ENCODE results near the gene ARHGEF40. TPM values are rescaled to one million over a fixed set of nuclear protein-coding genes. Genes with fewer than 3 reads are reported as not detected.
A peak's percentile ranks its signal among the peaks of the same experiment; 100 is the strongest.
"Not testable (repeated sequence)": the region's sequence is repeated elsewhere in the genome, so short reads cannot be mapped to it uniquely, and the experiment has no call there.

ARHGEF40 gene
- total RNA-seq, 4 donors from 2014 or later, result 10.4 to 15.7 (median 12.9) TPM

DNA sequence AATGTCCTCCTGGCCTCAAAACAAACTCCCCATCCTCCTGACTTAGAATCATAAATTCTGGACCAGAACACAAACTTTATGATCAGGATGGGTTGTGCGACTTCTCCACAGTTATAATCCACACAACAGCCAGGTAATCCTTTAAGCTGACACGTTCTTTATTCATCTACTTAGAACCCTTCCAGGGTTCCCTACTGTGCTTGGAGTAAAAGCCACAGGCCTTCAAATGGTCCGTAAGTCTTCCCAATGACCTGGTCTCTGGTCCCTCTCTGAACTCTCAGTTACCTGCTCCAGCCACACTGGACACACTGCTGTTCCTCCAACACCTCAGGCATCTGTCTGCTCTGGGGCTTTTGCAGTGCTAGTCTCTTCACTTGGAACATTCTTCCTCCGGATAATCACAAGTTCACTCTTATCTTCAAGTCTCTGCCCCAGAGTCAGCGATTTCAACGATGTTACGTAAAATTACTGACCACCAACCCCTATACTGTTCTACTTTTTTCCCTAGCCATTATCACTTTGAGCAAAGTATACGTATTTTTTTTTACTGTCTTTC is 29.7 kb upstream of the ARHGEF40 start:
- in situ Hi-C loops (cut with MboI; ENCODE audit: low sequenced_read_pairs in 4 of 4), result loop anchor here in 1 of 4 donors (25.0 kb wide), 1 partner anchor 578 kb away; the partner anchor contains the start of genes APEX1, OSGEP, PIP4P1 and PNP
- TF ChIP-seq, protein P1, sequence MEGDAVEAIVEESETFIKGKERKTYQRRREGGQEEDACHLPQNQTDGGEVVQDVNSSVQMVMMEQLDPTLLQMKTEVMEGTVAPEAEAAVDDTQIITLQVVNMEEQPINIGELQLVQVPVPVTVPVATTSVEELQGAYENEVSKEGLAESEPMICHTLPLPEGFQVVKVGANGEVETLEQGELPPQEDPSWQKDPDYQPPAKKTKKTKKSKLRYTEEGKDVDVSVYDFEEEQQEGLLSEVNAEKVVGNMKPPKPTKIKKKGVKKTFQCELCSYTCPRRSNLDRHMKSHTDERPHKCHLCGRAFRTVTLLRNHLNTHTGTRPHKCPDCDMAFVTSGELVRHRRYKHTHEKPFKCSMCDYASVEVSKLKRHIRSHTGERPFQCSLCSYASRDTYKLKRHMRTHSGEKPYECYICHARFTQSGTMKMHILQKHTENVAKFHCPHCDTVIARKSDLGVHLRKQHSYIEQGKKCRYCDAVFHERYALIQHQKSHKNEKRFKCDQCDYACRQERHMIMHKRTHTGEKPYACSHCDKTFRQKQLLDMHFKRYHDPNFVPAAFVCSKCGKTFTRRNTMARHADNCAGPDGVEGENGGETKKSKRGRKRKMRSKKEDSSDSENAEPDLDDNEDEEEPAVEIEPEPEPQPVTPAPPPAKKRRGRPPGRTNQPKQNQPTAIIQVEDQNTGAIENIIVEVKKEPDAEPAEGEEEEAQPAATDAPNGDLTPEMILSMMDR (IDR thresholded peaks at IDR 0.05 in 4 of 5, conservative IDR thresholded peaks at IDR 0.05 in 1 of 5), result peak in 2 of 5 experiments; percentile 8 to 12
- TF ChIP-seq POLR2A (IDR thresholded peaks at IDR 0.05), result no peak

DNA sequence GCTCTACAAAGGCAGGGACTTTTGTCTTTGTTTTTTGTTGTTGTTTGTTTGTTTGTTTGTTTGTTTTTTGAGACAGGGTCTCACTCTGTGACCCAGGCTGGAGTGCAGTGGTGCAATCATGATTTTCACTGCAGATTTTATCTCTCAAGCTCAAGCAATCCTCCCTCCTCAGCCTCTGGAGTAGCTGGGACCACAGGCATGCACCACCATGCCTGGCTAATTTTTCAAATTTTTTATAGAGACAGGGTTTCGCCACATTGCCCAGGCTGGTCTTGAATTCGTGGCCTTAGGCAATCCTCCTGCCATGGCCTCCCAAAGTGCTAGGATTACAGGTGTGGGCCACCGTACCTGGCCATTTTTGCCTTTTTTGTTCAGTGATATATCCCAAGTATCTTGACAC is 29.2 kb upstream of the ARHGEF40 start:
- H3K27ac ChIP-seq, result peak overlapping the region; percentile 78 to 85 (median 83)
- H3K4me3 ChIP-seq, DNase-seq, H3K27me3 ChIP-seq, H3K36me3 ChIP-seq, H3K9me3 ChIP-seq, ATAC-seq: not testable (repeated sequence)
- intact Hi-C loops (cut with DNase I; ENCODE audit: low total_unique reads), result loop anchor here (1.0 to 10.0 kb wide), 3 partner anchors 27 to 426 kb away; partner anchors contain the start of gene RNASE4
- in situ Hi-C loops (cut with MboI; ENCODE audit: low sequenced_read_pairs in 4 of 4), result loop anchor here in 1 of 4 donors (25.0 kb wide), 1 partner anchor 579 kb away; the partner anchor contains the start of genes APEX1, OSGEP, PIP4P1 and PNP
- H3K4me1 ChIP-seq, result peaks cover 62 to 75% of the 10 kb centered on the region in 2 donors

More for the DNA sequence above, 29.7 kb upstream of the ARHGEF40 start:
- Histone ChIP-seq H3K27me3 (no peaks in the 10 kb centered on the region), H3K9me3 (no peaks in the 10 kb centered on the region), H3K27ac (peak overlapping the region; percentile 83 to 91 (median 86)), H3K4me3 (no peak overlapping the region), H3K36me3 (no peaks in the 10 kb centered on the region), H3K4me1 (peaks cover 62 to 75% of the 10 kb centered on the region in 2 donors)
- DNase-seq (no peak), ATAC-seq (no peak)
- intact Hi-C loops (cut with DNase I; ENCODE audit: low total_unique reads), result loop anchor here (1.0 to 10.0 kb wide), 3 partner anchors 26 to 426 kb away; partner anchors contain the start of gene RNASE4

DNA sequence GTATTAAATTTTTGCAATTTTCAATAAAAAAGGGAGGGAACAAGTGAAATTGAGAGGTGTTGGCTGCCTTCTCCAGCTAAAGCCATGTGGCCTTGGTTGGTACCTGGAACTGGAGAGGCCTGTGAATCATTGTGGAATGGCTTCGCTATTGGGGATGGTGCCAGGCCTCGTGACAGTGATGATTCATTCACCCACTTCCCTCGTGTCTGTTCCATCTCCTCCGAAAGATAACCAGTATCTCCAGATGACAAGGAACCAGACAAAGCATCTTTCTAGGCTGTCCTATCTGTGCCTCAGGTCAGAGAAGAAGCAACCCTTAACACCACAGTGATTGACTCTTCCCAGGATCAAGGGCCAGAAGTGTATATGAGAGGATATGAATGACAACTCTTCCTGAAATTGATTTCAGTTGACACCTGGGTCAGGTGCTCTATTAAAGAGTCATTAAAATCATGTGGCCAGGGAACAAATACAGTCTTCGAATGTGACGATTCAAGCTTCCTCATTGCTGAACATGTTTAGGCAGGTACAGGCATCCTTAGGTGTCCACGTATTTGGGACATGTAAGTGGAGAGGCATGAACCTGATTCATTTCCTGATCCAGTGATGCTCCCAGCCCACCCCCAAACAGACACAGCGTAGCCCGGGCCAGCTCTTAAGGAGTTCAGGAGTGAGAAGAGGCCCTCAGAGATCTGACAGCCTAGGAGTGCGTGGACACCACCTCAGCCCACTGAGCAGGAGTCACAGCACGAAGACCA is 28.2 kb upstream of the ARHGEF40 start, which contains the start of gene RNASE7:
TSS of gene RNASE7 (plus strand) at position 687 of the 758 bp plus-strand sequence. CDS start 631 bp downstream, outside the sequence.
- peak; percentile 35 to 61 for ATAC-seq
- H3K4me3 ChIP-seq, result no peak within 1 kb of the TSS
- in situ Hi-C loops (cut with MboI; ENCODE audit: low sequenced_read_pairs in 4 of 4), result loop anchor here in 1 of 4 donors (25.0 kb wide), 1 partner anchor 580 kb away; the partner anchor contains the start of genes APEX1, OSGEP, PIP4P1 and PNP

DNA sequence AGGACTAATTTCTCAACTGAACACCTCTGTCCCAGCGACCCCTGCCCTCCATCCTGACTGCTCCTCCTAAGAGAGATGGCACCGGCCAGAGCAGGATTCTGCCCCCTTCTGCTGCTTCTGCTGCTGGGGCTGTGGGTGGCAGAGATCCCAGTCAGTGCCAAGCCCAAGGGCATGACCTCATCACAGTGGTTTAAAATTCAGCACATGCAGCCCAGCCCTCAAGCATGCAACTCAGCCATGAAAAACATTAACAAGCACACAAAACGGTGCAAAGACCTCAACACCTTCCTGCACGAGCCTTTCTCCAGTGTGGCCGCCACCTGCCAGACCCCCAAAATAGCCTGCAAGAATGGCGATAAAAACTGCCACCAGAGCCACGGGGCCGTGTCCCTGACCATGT is 27.2 kb upstream of the ARHGEF40 start:
- intact Hi-C loops (cut with DNase I; ENCODE audit: low total_unique reads), result loop anchor here (5.0 to 10.0 kb wide), 2 partner anchors 361 to 428 kb away; partner anchors contain the start of gene RNASE4
- no peak for TF ChIP-seq POLR2A (IDR thresholded peaks at IDR 0.05)
- TF ChIP-seq, protein P1 (IDR thresholded peaks at IDR 0.05 in 4 of 5, conservative IDR thresholded peaks at IDR 0.05 in 1 of 5), result no peak
- no peaks in the 10 kb centered on the region for H3K9me3 ChIP-seq
- no peaks in the 10 kb centered on the region for H3K36me3 ChIP-seq
- in situ Hi-C loops (cut with MboI; ENCODE audit: low sequenced_read_pairs in 4 of 4), result loop anchor here in 1 of 4 donors (25.0 kb wide), 1 partner anchor 581 kb away; the partner anchor contains the start of genes APEX1, OSGEP, PIP4P1 and PNP
- H3K27me3 ChIP-seq, result no peaks in the 10 kb centered on the region
- DNase-seq (no peak), ATAC-seq (no peak)
- no peak overlapping the region for H3K4me3 ChIP-seq
- H3K4me1 ChIP-seq, result peaks cover 65 to 74% of the 10 kb centered on the region in 2 donors
- H3K27ac ChIP-seq, result peak overlapping the region; percentile 70 to 85 (median 80)

More for the DNA sequence above, 28.2 kb upstream of the ARHGEF40 start, which contains the start of gene RNASE7:
- peak within 1 kb of the TSS; percentile 78 to 85 (median 83) for H3K27ac ChIP-seq
- TF ChIP-seq POLR2A (IDR thresholded peaks at IDR 0.05), result peak in 1 of 2 donors; percentile 28
- TF ChIP-seq, protein P1 (IDR thresholded peaks at IDR 0.05 in 4 of 5, conservative IDR thresholded peaks at IDR 0.05 in 1 of 5), result no peak
- H3K9me3 ChIP-seq, result no peaks in the 10 kb centered on the region
- H3K4me1 ChIP-seq, result peaks cover 66 to 74% of the 10 kb centered on the region in 2 donors
- H3K27me3 ChIP-seq, result no peaks in the 10 kb centered on the region
- no peaks in the 10 kb centered on the region for H3K36me3 ChIP-seq
- intact Hi-C loops (cut with DNase I; ENCODE audit: low total_unique reads), result loop anchor here (5.0 to 10.0 kb wide), 2 partner anchors 360 to 427 kb away; partner anchors contain the start of gene RNASE4
- peak; percentile 72 to 85 for DNase-seq
